CD8-positive, alpha-beta memory T cell (primary cell): Measurements from ENCODE around the gene EHBP1L1. TPM values are rescaled to one million over a fixed set of nuclear protein-coding genes. Genes with fewer than 3 reads are reported as not detected.

Source experiments
- CTCF ChIA-PET: fragments of 350-600 bp; sonication (Branson Sonifier 250); formaldehyde crosslinking; loops from one replicate; lab custom pipeline; 2021; ENCODE audit warnings: antibody characterized with exemption; lab: Charles Lee
- POLR2A ChIA-PET: fragments of 350-600 bp; sonication (Branson Sonifier 250); formaldehyde crosslinking; loops from one replicate; lab custom pipeline; 2021; ENCODE audit warnings: antibody characterized with exemption; lab: Charles Lee
- DNase-seq, 5 donors: peaks; one replicate each; pipeline versions ENCODE4 v3.0.0 to v3.0.0-alpha.2; 2020 to 2022; ENCODE audit warnings: mixed read lengths in 1 of 5
- H3K27ac ChIP-seq: one replicate; pipeline ENCODE4 v1.7.0; 2013; ENCODE audit warnings: low read depth, mild to moderate bottlenecking, low read length, moderate library complexity
- H3K27me3 ChIP-seq: 2 replicates; pipeline ENCODE4 v1.7.0; 2013; ENCODE audit warnings: low read length, mild to moderate bottlenecking; ENCODE audit not compliant: insufficient read depth, poor library complexity, severe bottlenecking
- H3K36me3 ChIP-seq: 2 replicates; pipeline ENCODE4 v1.7.0; 2013; ENCODE audit warnings: mild to moderate bottlenecking, low read length, moderate library complexity; ENCODE audit not compliant: insufficient read depth
- H3K4me1 ChIP-seq: 2 replicates; pipeline ENCODE4 v1.7.0; 2013; ENCODE audit warnings: mild to moderate bottlenecking, low read length, moderate library complexity; ENCODE audit not compliant: insufficient read depth
- H3K4me3 ChIP-seq: 2 replicates; pipeline ENCODE4 v1.7.0; 2013; ENCODE audit warnings: mild to moderate bottlenecking, low read length
- H3K9me3 ChIP-seq: 2 replicates; pipeline ENCODE4 v1.7.0; 2013; ENCODE audit warnings: mild to moderate bottlenecking, low read length
- H3K27ac Mint-ChIP-seq, 8 donors: one replicate each; pipeline ENCODE4 v1.8.0; 2020 to 2021; ENCODE audit warnings: mixed read lengths in 8 of 8, mild to moderate bottlenecking in 6 of 8, inconsistent platforms in 3 of 8, moderate library complexity in 3 of 8
- H3K27me3 Mint-ChIP-seq, 2 donors: one replicate each; pipeline ENCODE4 v1.8.0; 2020 to 2021; ENCODE audit warnings: mixed read lengths in 2 of 2, mild to moderate bottlenecking in 1 of 2, moderate library complexity in 1 of 2
- H3K36me3 Mint-ChIP-seq, 3 donors: one replicate each; pipeline ENCODE4 v1.8.0; 2020 to 2021; ENCODE audit warnings: mixed read lengths in 3 of 3, inconsistent platforms in 1 of 3, mild to moderate bottlenecking in 1 of 3
- H3K4me1 Mint-ChIP-seq, 3 donors: one replicate each; pipeline ENCODE4 v1.8.0; 2020 to 2021; ENCODE audit warnings: mixed read lengths in 3 of 3, inconsistent platforms in 1 of 3, mild to moderate bottlenecking in 1 of 3
- H3K4me3 Mint-ChIP-seq, 7 donors: one replicate each; pipeline ENCODE4 v1.8.0; 2020 to 2021; ENCODE audit warnings: mixed read lengths in 7 of 7, mild to moderate bottlenecking in 6 of 7, moderate library complexity in 4 of 7, inconsistent platforms in 2 of 7
- H3K9me3 Mint-ChIP-seq, 5 donors: one replicate each; pipeline ENCODE4 v1.8.0; 2020 to 2022; ENCODE audit warnings: mixed read lengths in 5 of 5, mild to moderate bottlenecking in 3 of 5, moderate library complexity in 2 of 5, inconsistent platforms in 1 of 5
- polyA plus RNA-seq: library from polyadenylated mRNA; unstranded; fragments of 300-500 nt; fragmentation: Illumina TruSeq; gene quantifications from one replicate; pipeline ENCODE4 v1.2.3, GENCODE V29; 2021
- total RNA-seq, 2 experiments: library from RNA; stranded (reverse); gene quantifications; one replicate each; pipeline ENCODE4 v1.2.3, GENCODE V29; 2021

The EHBP1L1 gene
- total and polyA plus RNA-seq, 3 experiments from 2014 or later: 25.1 to 100 (median 97.3) TPM

DNA sequence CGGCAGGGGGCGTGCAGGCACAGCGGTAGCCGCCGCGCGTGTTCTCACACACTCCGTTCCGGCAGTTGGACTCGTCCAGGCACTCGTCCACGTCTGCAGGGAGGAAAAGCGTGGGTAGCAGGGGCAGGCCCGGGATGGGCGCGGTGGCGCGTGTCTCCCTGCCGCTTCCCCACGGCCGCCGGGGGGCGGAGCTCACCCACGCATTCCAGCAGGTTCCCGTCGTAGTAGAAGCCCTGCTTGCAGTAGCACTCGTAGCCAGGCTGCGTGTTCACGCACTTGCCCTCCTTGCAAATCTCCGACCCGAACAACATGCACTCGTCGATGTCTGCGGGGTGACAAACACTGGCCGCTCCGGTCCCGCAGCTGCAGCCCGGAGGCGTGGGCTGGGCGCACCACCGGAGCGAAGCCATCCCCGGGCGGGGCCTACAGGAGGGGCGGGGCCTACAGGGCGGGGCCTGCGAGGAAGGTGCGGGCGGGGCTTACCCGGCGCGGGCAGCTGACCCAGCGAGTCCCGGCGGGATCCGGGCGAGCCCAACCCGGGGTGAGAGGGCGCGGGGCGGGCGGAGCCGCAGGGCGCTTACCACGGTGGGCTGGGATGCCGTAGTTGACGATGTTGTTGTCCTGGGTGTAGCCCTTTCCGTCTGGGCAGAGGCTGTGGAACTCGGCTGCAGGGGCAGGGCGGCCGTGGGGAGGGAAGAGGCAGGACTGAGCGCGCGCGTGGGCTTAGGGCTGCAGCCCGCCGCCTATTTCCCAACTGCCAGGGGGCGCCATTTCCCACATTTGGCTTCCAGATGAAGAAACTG lies 35.4 kb upstream of the EHBP1L1 start:
- no peaks in the 10 kb centered on the region for H3K36me3 ChIP-seq
- H3K27me3 Mint-ChIP-seq: no peaks in the 10 kb centered on the region
- peaks cover 11% of the 10 kb centered on the region for H3K4me1 ChIP-seq
- H3K4me3 ChIP-seq: peak overlapping the region; percentile 74
- H3K27ac ChIP-seq: peak overlapping the region; percentile 44
- peak overlapping the region; percentile 78 to 93 (median 84) for H3K27ac Mint-ChIP-seq
- ChIA-PET POLR2A (interaction anchor here (0.6 to 2.9 kb wide), 21 partner anchors 11 to 511 kb away, joined by 3 to 34 read pairs (median 4); partner anchors contain the start of genes EHBP1L1, FAM89B, PCNX3 and RELA), CTCF (interaction anchor here (0.6 to 12.4 kb wide), 30 partner anchors 8 to 230 kb away, joined by 3 to 258 read pairs (median 5); partner anchors contain the start of genes EHBP1L1, FAM89B, KCNK7 and LTBP3)
- H3K36me3 Mint-ChIP-seq: peaks cover 0 to 26% (median 0%) of the 10 kb centered on the region in 3 donors
- H3K4me3 Mint-ChIP-seq: peak overlapping the region; percentile 82 to 94 (median 87)
- H3K27me3 ChIP-seq: no peaks in the 10 kb centered on the region
- peaks cover 13 to 20% (median 14%) of the 10 kb centered on the region in 3 donors for H3K4me1 Mint-ChIP-seq
- no peaks in the 10 kb centered on the region for H3K9me3 ChIP-seq
- DNase-seq: peak; percentile 83 to 92 (median 89)
- no peaks in the 10 kb centered on the region for H3K9me3 Mint-ChIP-seq

DNA sequence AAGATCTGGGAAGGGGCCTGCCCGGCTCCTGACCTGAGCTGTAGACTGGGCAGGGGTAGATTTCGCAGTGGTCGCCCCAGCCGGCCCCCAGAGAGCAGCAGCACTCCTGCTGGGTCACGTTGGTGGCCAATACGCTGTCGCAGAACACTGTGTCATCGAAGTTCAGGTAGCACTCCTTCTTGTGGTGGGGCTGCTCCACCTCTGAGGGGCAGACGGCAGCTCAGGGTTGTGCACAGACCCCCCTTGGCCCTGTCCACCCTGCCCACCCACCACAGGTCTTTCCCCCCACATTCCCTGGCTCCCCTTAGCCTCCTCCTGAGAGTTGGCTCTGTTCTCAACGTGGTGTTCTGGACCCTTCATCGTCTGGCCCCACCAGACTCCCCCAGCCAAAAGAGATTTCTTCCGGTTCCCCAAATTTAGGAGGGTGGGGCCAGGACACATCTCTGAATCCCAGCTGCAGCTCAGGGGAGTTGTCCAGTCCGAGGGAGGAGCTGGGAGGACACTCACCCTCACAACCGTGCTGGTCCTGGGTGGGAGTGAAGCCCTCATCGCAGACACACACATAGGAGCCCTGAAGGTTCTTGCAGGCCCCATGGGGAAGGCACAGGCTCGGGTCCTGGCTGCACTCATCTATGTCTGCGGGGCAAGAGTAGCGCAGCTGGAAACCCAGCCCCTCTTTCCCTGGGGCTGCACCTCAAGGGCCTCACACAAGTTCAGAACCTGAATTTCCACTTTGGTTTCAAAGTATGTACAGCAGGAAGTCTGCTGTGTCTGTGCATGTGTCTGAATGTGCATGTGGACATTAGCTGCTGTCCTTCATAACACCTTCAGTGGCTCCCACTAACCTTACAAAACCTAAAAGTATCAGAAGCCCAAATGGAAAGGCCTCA lies 34.5 kb upstream of the EHBP1L1 start:
- no peaks in the 10 kb centered on the region for H3K27me3 ChIP-seq
- Mint-ChIP-seq H3K27me3 (no peaks in the 10 kb centered on the region), H3K27ac (peak overlapping the region; percentile 70 to 93 (median 84)), H3K4me3 (peak overlapping the region; percentile 82 to 94 (median 87)), H3K9me3 (no peaks in the 10 kb centered on the region), H3K4me1 (peaks cover 20 to 28% (median 22%) of the 10 kb centered on the region in 3 donors), H3K36me3 (peaks cover 0 to 18% (median 0%) of the 10 kb centered on the region in 3 donors)
- CTCF ChIA-PET: interaction anchor here (0.7 to 12.4 kb wide), 26 partner anchors 8 to 174 kb away, joined by 3 to 258 read pairs (median 6); partner anchors contain the start of genes EHBP1L1, FAM89B, KCNK7 and LTBP3
- H3K4me1 ChIP-seq: peaks cover 20% of the 10 kb centered on the region
- no peaks in the 10 kb centered on the region for H3K36me3 ChIP-seq
- POLR2A ChIA-PET: interaction anchor here (0.6 to 2.9 kb wide), 19 partner anchors 10 to 510 kb away, joined by 3 to 34 read pairs (median 4); partner anchors contain the start of genes EHBP1L1, FAM89B, PCNX3 and RELA
- no peaks in the 10 kb centered on the region for H3K9me3 ChIP-seq
- no peak for DNase-seq
- H3K4me3 ChIP-seq: peak overlapping the region; percentile 74
- peak overlapping the region; percentile 44 for H3K27ac ChIP-seq

DNA sequence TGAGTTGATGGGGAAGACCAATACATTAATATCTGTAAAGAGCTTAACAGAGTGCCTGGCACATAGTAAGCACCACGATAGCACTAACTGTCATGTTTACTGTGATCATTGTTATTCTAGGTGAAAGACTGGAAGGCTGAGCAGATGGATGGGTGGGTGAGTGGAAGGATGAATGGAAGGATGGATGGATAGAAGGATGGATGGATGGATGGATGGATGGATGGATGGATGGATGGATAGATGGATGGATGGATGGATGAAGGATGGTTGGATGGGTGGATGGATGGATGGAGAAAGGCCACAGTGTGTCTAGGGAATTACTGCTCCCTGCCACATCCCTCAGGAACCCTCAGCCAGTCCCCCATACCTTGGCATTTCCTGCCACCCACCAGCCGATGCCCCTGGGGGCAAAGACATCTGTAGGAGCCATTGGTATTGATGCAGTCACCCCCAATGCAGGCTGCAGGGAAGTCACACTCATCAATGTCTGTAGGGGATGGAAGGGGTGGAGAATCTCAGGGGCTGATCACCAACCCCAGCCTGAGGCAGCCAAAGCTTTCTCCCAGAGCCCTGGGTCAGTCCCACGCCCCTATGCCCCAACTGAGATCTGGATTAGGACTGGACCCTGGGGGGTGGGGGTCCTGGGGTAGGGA lies 33.0 kb upstream of the EHBP1L1 start:
- H3K4me3 Mint-ChIP-seq: peak overlapping the region in 1 of 7 donors; percentile 66
- Histone ChIP-seq H3K4me3 (no peak overlapping the region), H3K27ac (no peak overlapping the region), H3K36me3 (no peaks in the 10 kb centered on the region), H3K27me3 (no peaks in the 10 kb centered on the region), H3K9me3 (no peaks in the 10 kb centered on the region), H3K4me1 (peaks cover 32% of the 10 kb centered on the region)
- no peaks in the 10 kb centered on the region for H3K27me3 Mint-ChIP-seq
- peaks cover 0 to 9% (median 0%) of the 10 kb centered on the region in 3 donors for H3K36me3 Mint-ChIP-seq
- peaks cover 26 to 38% (median 35%) of the 10 kb centered on the region in 3 donors for H3K4me1 Mint-ChIP-seq
- no peak for DNase-seq
- CTCF ChIA-PET: interaction anchor here (1.0 to 12.4 kb wide), 9 partner anchors 10 to 74 kb away, joined by 3 to 258 read pairs (median 36); partner anchors contain the start of genes FAM89B, KCNK7, LTBP3 and SCYL1
- peak overlapping the region in 5 of 8 donors; percentile 11 to 81 (median 47) for H3K27ac Mint-ChIP-seq
- POLR2A ChIA-PET: interaction anchor here (4.7 kb wide), 1 partner anchor 45 kb away, joined by 16 read pairs; no protein-coding TSS in a partner anchor
- no peaks in the 10 kb centered on the region for H3K9me3 Mint-ChIP-seq

DNA sequence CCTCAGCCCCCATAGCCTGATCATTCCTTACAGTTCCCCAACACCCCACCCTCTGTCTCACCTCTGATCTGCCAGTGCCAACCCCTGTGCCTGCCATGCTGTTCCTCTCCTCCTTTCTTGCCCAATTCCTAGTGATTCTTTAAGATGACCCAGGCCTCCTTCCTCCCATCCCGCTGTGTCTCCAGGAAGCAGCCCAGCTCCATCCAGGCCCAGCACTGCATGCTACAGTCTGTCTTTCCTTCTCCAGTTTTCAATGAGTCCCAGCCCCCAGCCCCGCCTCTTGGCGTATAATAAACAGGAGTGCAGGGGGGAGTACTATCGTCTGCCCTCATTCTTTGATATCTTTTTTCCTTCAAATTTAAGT lies 30.0 kb upstream of the EHBP1L1 start:
- Mint-ChIP-seq H3K27me3 (no peaks in the 10 kb centered on the region), H3K27ac (peak overlapping the region; percentile 86 to 97 (median 94)), H3K9me3 (no peaks in the 10 kb centered on the region), H3K4me1 (peaks cover 39 to 52% (median 51%) of the 10 kb centered on the region in 3 donors), H3K36me3 (peaks cover 1 to 10% (median 3%) of the 10 kb centered on the region in 3 donors), H3K4me3 (peak overlapping the region; percentile 26 to 90 (median 68))
- Histone ChIP-seq H3K36me3 (no peaks in the 10 kb centered on the region), H3K4me1 (peaks cover 46% of the 10 kb centered on the region), H3K27me3 (no peaks in the 10 kb centered on the region), H3K27ac (peak overlapping the region; percentile 53), H3K9me3 (no peaks in the 10 kb centered on the region), H3K4me3 (peak overlapping the region; percentile 14)
- POLR2A ChIA-PET: interaction anchor here (0.7 to 4.7 kb wide), 7 partner anchors 17 to 130 kb away, joined by 3 to 16 read pairs (median 9); partner anchors contain the start of genes EHBP1L1, FAM89B and ZNRD2
- CTCF ChIA-PET: interaction anchor here (1.0 to 12.4 kb wide), 5 partner anchors 20 to 45 kb away, joined by 3 to 258 read pairs (median 8); partner anchors contain the start of genes FAM89B, KCNK7 and ZNRD2
- DNase-seq: no peak

DNA sequence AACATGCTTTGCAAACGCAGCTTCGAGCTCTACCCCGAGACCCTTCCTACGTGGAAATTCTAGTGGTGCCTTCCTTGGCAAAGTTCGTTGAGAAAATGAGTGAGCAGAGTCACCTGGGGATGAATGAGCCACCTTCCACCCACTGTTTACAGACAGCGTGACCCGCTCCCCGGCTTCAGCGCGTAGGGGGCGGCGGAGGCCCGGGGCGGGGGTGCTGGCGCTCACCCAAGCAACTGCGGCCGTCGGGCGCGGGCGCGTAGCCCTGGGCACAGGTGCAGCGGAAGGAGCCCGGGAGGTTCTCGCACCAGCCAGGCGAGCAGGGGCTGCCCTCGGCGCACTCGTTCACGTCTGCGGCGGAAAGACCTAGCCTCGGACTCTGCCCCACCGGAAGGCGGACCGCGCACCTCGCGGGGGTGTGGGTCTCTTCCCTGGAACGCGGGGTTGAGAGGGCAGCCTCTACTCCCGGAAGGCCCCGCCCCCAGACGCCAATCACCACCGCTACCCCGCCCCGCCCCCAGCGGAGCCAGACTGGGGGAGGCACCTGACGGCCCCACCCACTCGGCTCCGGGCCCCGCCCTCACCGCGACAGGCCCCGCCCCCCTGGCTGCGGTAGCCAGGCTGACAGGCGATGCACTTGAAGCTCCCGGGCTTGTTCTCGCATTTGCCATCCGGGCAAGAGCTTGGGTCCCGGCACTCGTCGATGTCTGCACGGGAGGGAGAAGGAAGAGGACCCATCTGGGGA lies 29.5 kb upstream of the EHBP1L1 start:
- DNase-seq: peak; percentile 98 to 99 (median 99)
- POLR2A ChIA-PET: interaction anchor here (0.6 to 4.7 kb wide), 13 partner anchors 11 to 271 kb away, joined by 3 to 16 read pairs (median 4); partner anchors contain the start of genes EHBP1L1, FAM89B, MALAT1 and ZNRD2
- no peaks in the 10 kb centered on the region for H3K9me3 Mint-ChIP-seq
- Histone ChIP-seq H3K4me3 (peak overlapping the region; percentile 54), H3K9me3 (no peaks in the 10 kb centered on the region), H3K36me3 (no peaks in the 10 kb centered on the region), H3K27ac (peak overlapping the region; percentile 53), H3K4me1 (peaks cover 42% of the 10 kb centered on the region), H3K27me3 (no peaks in the 10 kb centered on the region)
- H3K4me3 Mint-ChIP-seq: peak overlapping the region; percentile 68 to 90 (median 83)
- no peaks in the 10 kb centered on the region for H3K27me3 Mint-ChIP-seq
- CTCF ChIA-PET: interaction anchor here (0.8 to 12.4 kb wide), 7 partner anchors 10 to 217 kb away, joined by 3 to 258 read pairs (median 4); partner anchors contain the start of genes FAM89B, KCNK7 and ZNRD2
- peak overlapping the region; percentile 86 to 97 (median 94) for H3K27ac Mint-ChIP-seq
- H3K36me3 Mint-ChIP-seq: peaks cover 1 to 12% (median 3%) of the 10 kb centered on the region in 3 donors
- H3K4me1 Mint-ChIP-seq: peaks cover 38 to 49% (median 48%) of the 10 kb centered on the region in 3 donors

DNA sequence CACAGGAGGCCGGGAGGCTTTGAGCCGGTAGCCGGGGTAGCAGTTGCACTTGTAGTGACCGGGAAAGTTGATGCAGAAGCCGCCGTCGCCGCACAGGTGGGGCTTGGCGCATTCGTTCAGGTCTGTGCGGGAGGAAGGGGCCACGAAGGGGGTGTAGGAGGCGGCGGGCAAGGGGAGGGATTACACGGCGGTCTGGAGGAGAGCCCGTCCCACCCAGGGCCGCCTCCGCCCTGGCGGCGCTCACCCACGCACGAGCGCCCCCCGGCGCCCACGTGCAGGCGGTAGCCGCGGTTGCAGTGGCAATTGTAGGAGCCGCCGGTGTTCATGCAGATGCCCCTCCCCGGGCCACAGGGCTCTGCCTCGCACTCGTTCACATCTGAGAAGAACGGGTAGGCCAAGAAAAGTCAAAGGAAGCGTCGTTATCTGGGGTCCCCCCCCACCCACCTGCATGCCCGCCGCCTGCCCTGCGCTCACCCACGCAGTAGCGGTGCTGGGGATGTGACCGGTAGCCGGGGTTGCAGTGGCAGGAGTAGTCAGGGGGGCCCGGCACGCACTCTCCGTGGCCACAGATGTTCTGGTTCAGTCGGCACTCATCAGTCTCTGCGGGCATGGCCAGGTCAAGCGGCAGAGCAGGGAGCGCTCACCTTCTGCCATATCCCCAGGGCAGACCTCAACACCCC lies 28.3 kb upstream of the EHBP1L1 start:
- Histone ChIP-seq H3K4me1 (peaks cover 49% of the 10 kb centered on the region), H3K9me3 (no peaks in the 10 kb centered on the region), H3K4me3 (peak overlapping the region; percentile 54), H3K27ac (peak overlapping the region; percentile 9), H3K36me3 (no peaks in the 10 kb centered on the region), H3K27me3 (no peaks in the 10 kb centered on the region)
- Mint-ChIP-seq H3K36me3 (peaks cover 3 to 19% (median 10%) of the 10 kb centered on the region in 3 donors), H3K27ac (peak overlapping the region; percentile 66 to 96 (median 90)), H3K9me3 (no peaks in the 10 kb centered on the region), H3K4me3 (peak overlapping the region; percentile 47 to 90 (median 83)), H3K4me1 (peaks cover 45 to 55% (median 53%) of the 10 kb centered on the region in 3 donors), H3K27me3 (no peaks in the 10 kb centered on the region)
- ChIA-PET POLR2A (interaction anchor here (0.6 to 4.7 kb wide), 5 partner anchors 12 to 40 kb away, joined by 3 to 16 read pairs (median 9); partner anchors contain the start of gene ZNRD2), CTCF (interaction anchor here (1.0 to 12.4 kb wide), 6 partner anchors 9 to 43 kb away, joined by 3 to 258 read pairs (median 6); partner anchors contain the start of genes FAM89B, KCNK7 and ZNRD2)
- peak; percentile 50 to 75 (median 55) for DNase-seq
